IMR-90 (cell line): Measurements from ENCODE around the gene USP24. TPM values are rescaled to one million over a fixed set of nuclear protein-coding genes. Genes with fewer than 3 reads are reported as not detected.

Experiments
- ATAC-seq: fragments of 200-7000 bp; cut with Tn5 transposase; 2 replicates; pipeline ENCODE4 v1.9.1; 2020; ENCODE audit warnings: low read depth, mild to moderate bottlenecking, moderate library complexity
- BruUV-seq: library from RNA; stranded (reverse); fragments of 400-500 nt; replicated peaks from 2 replicates; lab custom pipeline; 2021; lab: Mats Ljungman, UMichigan
- CTCF ChIA-PET: fragments of 300-600 bp; formaldehyde crosslinking; extraction: SDS; loops from one replicate; lab custom pipeline; 2021; ENCODE audit warnings: antibody characterized with exemption; lab: Yijun Ruan, JAX
- POLR2A ChIA-PET: fragments of 300-600 bp; sonication (Branson Sonifier 250); formaldehyde crosslinking; loops from one replicate; lab custom pipeline; 2022; ENCODE audit warnings: antibody characterized with exemption; ENCODE audit not compliant: unreplicated experiment; lab: Charles Lee
- DNase-seq: peaks from one replicate; pipeline ENCODE4 v3.0.0; 2013
- H2AFZ ChIP-seq: replicated peaks from 2 replicates; pipeline ENCODE3; 2013; ENCODE audit warnings: low read length, mild to moderate bottlenecking; ENCODE audit not compliant: poor library complexity
- H2AK5ac ChIP-seq: 2 replicates; pipeline ENCODE4 v1.6.1; 2013; ENCODE audit warnings: low read depth, low read length, inconsistent platforms
- H2AK9ac ChIP-seq: replicated peaks from 2 replicates; pipeline ENCODE3; 2013; ENCODE audit warnings: mild to moderate bottlenecking, low read depth, low read length, moderate library complexity; ENCODE audit not compliant: poor library complexity
- H2BK120ac ChIP-seq: 2 replicates; pipeline ENCODE4 v1.6.1; 2013; ENCODE audit warnings: low read depth, low read length, inconsistent platforms
- H2BK15ac ChIP-seq: 3 replicates; pipeline ENCODE4 v1.6.1; 2013; ENCODE audit warnings: low read depth, low read length, inconsistent platforms
- H2BK20ac ChIP-seq: 2 replicates; pipeline ENCODE4 v1.6.1; 2013; ENCODE audit warnings: low read depth, mild to moderate bottlenecking, inconsistent platforms, low read length, moderate library complexity
- H2BK5ac ChIP-seq: 2 replicates; pipeline ENCODE4 v1.6.1; 2013; ENCODE audit warnings: mild to moderate bottlenecking, low read depth, low read length, inconsistent platforms; ENCODE audit not compliant: poor library complexity, severe bottlenecking
- H3K14ac ChIP-seq: replicated peaks from 2 replicates; pipeline ENCODE4 v1.6.1; 2013; ENCODE audit warnings: low read depth, low read length, inconsistent platforms
- H3K18ac ChIP-seq: 2 replicates; pipeline ENCODE4 v1.6.1; 2013; ENCODE audit warnings: low read depth, low read length, control low read depth
- H3K23ac ChIP-seq: 2 replicates; pipeline ENCODE4 v1.6.1; 2013; ENCODE audit warnings: low read depth, low read length, inconsistent platforms
- H3K27ac ChIP-seq: 2 replicates; pipeline ENCODE4 v1.5.1; 2013; ENCODE audit warnings: mild to moderate bottlenecking, control low read depth, low read length; ENCODE audit not compliant: insufficient read depth
- H3K27me3 ChIP-seq: 2 replicates; pipeline ENCODE4 v1.6.1; 2013; ENCODE audit warnings: low read length; ENCODE audit not compliant: control insufficient read depth, insufficient read depth
- H3K36me3 ChIP-seq: 2 replicates; pipeline ENCODE4 v1.6.1; 2013; ENCODE audit warnings: low read length, mixed read lengths; ENCODE audit not compliant: control insufficient read depth, insufficient read depth
- H3K4ac ChIP-seq: 2 replicates; pipeline ENCODE4 v1.6.1; 2013; ENCODE audit warnings: low read depth, low read length, inconsistent platforms
- H3K4me1 ChIP-seq: 2 replicates; pipeline ENCODE4 v1.6.1; 2013; ENCODE audit warnings: low read length, mixed read lengths; ENCODE audit not compliant: control insufficient read depth, insufficient read depth
- H3K4me2 ChIP-seq: 2 replicates; pipeline ENCODE4 v1.6.1; 2013; ENCODE audit warnings: low read depth, mild to moderate bottlenecking, control low read depth, low read length, moderate library complexity
- H3K4me3 ChIP-seq: 2 replicates; pipeline ENCODE4 v1.5.1; 2013; ENCODE audit warnings: low read depth, mild to moderate bottlenecking, control low read depth, low read length, moderate library complexity; ENCODE audit not compliant: insufficient read depth
- H3K56ac ChIP-seq: 2 replicates; pipeline ENCODE4 v1.6.1; 2013; ENCODE audit warnings: low read length, inconsistent platforms; ENCODE audit not compliant: insufficient read depth; ENCODE audit errors: extremely low read depth
- H3K79me1 ChIP-seq, 2 experiments: 2 replicates each; pipeline ENCODE4 v1.6.1; 2013; ENCODE audit warnings: low read length in 2 of 2, inconsistent platforms in 1 of 2, low read depth in 1 of 2
- H3K9ac ChIP-seq: 2 replicates; pipeline ENCODE4 v1.6.1; 2013; ENCODE audit warnings: low read depth, low read length, control low read depth
- H3K9me1 ChIP-seq: 2 replicates; pipeline ENCODE4 v1.6.1; 2013; ENCODE audit warnings: low read length, inconsistent platforms; ENCODE audit not compliant: insufficient read depth
- H3K9me3 ChIP-seq: 2 replicates; pipeline ENCODE4 v1.6.1; 2013; ENCODE audit warnings: low read length; ENCODE audit not compliant: control insufficient read depth, insufficient read depth
- H4K20me1 ChIP-seq: 2 replicates; pipeline ENCODE4 v1.6.1; 2013; ENCODE audit warnings: low read length, inconsistent platforms; ENCODE audit not compliant: insufficient read depth
- H4K5ac ChIP-seq: 2 replicates; pipeline ENCODE4 v1.6.1; 2013; ENCODE audit warnings: mild to moderate bottlenecking, low read depth, low read length, control low read depth
- H4K8ac ChIP-seq, 2 experiments: 2 replicates each; pipeline ENCODE4 v1.6.1; 2013; ENCODE audit warnings: low read depth in 2 of 2, low read length in 2 of 2, control low read depth in 1 of 2, inconsistent platforms in 1 of 2
- H4K91ac ChIP-seq: 2 replicates; pipeline ENCODE4 v1.6.1; 2013; ENCODE audit warnings: low read depth, low read length, inconsistent platforms; ENCODE audit not compliant: insufficient read depth
- CEBPB ChIP-seq: IDR thresholded peaks from 2 replicates; pipeline ENCODE4 v1.6.1; 2012; ENCODE audit warnings: low read depth, low read length, improper control_type of control experiment
- MAZ ChIP-seq: IDR thresholded peaks from 2 replicates; pipeline ENCODE4 v1.6.1; 2012; ENCODE audit warnings: low read depth, mild to moderate bottlenecking, low read length, improper control_type of control experiment, moderate library complexity, borderline replicate concordance
- RCOR1 ChIP-seq: IDR thresholded peaks from 2 replicates; pipeline ENCODE4 v1.6.1; 2012; ENCODE audit warnings: mild to moderate bottlenecking, low read length, improper control_type of control experiment; ENCODE audit not compliant: insufficient replicate concordance
- SMC3 ChIP-seq: fragments of 150-350 bp; IDR thresholded peaks from 2 replicates; pipeline ENCODE4 v1.6.1; 2016; ENCODE audit warnings: low read depth, mild to moderate bottlenecking, antibody characterized with exemption, low read length, moderate library complexity
- WGBS, 2 experiments: methylation state at CpG; one replicate each; pipeline versions ENCODE4 v1.1.5 to v1.1.7; 2013; ENCODE audit warnings: missing lambda C conversion rate in 2 of 2; ENCODE audit not compliant: insufficient read length in 1 of 2; ENCODE audit errors: extremely low coverage in 2 of 2; 5-methylcytosine and 5-hydroxymethylcytosine counted together
- dilution Hi-C: fragments of 300-500 bp; cut with HindIII; formaldehyde crosslinking; loops from one replicate; pipeline ENCODE4 v1.14.3; 2018; ENCODE audit warnings: low sequenced_read_pairs; ENCODE audit not compliant: unreplicated experiment
- in situ Hi-C: fragments of 300-500 bp; cut with MboI; formaldehyde crosslinking; loops from 3 replicates; pipeline ENCODE4 v1.14.3; 2019; ENCODE audit warnings: low sequenced_read_pairs, inconsistent platforms, mixed read lengths
- intact Hi-C: fragments of 100-400 bp; cut with micrococcal nuclease; formaldehyde crosslinking; loops from 2 replicates; pipeline ENCODE4 v1.10.0; 2022
- polyA plus RNA-seq, 3 experiments: library from polyadenylated mRNA; depleted of rRNA; stranded (reverse); fragments of >200 nt; gene quantifications; 2 replicates each; pipeline ENCODE4 v1.2.3, GENCODE V29; 2012; ENCODE audit warnings: low replicate concordance in 1 of 3
- total RNA-seq: library from RNA; depleted of rRNA; stranded (reverse); fragments of >200 nt; gene quantifications from 2 replicates; pipeline ENCODE4 v1.2.3, GENCODE V29; 2012
- TF ChIP-seq, protein P1 (sequence below): fragments of 150-350 bp; IDR thresholded peaks from 2 replicates; pipeline ENCODE4 v1.6.1; 2016; ENCODE audit warnings: low read depth, mild to moderate bottlenecking, low read length, moderate library complexity, borderline replicate concordance

USP24 gene
- total and polyA plus RNA-seq, 2 of the 4 experiments (the other 2 are of a cell fraction) = 8.4 to 36.7 TPM

DNA sequence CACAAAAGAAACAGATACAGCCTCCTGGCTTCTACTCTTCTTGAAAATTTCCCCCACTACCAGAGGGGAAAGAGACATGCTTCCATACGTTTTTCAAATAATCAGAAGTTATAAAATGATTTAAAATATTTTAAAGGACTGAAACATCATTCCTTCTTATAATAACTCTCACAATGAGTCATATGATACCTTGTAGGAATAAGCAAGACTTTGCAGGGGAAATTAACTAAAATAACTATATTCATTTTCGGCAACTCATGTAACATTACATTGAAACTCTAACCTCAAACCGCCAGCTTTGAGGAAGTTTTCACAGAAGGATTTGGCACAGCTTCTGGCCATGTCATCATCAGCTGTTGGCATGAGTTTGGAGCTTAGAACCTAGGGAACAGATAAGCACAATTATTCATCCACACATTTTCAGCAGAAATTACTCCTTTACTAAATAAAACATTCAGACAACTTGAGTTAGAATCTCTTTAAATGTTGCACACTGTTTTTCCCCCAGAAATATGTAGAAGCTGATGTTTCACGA is 85.9 kb downstream of the USP24 start:
- H3K27me3 ChIP-seq = no peaks in the 10 kb centered on the region
- H2BK20ac ChIP-seq = no peak overlapping the region
- peak overlapping the region; percentile 24 for H2BK5ac ChIP-seq
- ATAC-seq = no peak; the same call in none of the 2 replicates
- CTCF ChIA-PET = no interaction called here
- BruUV-seq = no TSS peak
- H4K8ac ChIP-seq = no peak overlapping the region
- H4K20me1 ChIP-seq = peaks cover 3% of the 10 kb centered on the region; the same call in 1 of the 2 replicates
- H3K4me2 ChIP-seq = peak overlapping the region; percentile 19; the same call in 1 of the 2 replicates
- TF ChIP-seq RCOR1 (no peak), MAZ (no peak), SMC3 (no peak), CEBPB (peak; percentile 35; the same call in 1 of the 2 replicates)
- TF ChIP-seq, protein P1, sequence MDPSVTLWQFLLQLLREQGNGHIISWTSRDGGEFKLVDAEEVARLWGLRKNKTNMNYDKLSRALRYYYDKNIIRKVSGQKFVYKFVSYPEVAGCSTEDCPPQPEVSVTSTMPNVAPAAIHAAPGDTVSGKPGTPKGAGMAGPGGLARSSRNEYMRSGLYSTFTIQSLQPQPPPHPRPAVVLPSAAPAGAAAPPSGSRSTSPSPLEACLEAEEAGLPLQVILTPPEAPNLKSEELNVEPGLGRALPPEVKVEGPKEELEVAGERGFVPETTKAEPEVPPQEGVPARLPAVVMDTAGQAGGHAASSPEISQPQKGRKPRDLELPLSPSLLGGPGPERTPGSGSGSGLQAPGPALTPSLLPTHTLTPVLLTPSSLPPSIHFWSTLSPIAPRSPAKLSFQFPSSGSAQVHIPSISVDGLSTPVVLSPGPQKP = no peak
- H3K4me1 ChIP-seq = peaks cover 10% of the 10 kb centered on the region
- peaks cover 28% of the 10 kb centered on the region for H3K36me3 ChIP-seq
- H3K23ac ChIP-seq = no peak overlapping the region
- no peak overlapping the region for H2AFZ ChIP-seq
- in situ Hi-C loops = no loop called here
- H2BK120ac ChIP-seq = 0 out of 2 replicates have a peak overlapping the region, but pooled peaks have one; percentile 35
- no peak overlapping the region for H3K9ac ChIP-seq
- dilution Hi-C loops = no loop called here
- H3K18ac ChIP-seq = no peak overlapping the region
- no peak overlapping the region for H2AK9ac ChIP-seq
- H4K5ac ChIP-seq = no peak overlapping the region
- no peak overlapping the region for H3K27ac ChIP-seq
- H3K4me3 ChIP-seq = no peak overlapping the region
- no peak overlapping the region for H3K14ac ChIP-seq
- POLR2A ChIA-PET = no interaction called here
- peaks cover 10% of the 10 kb centered on the region for H3K9me1 ChIP-seq
- no CpG with 5 or more reads among the region's 4 CpGs for WGBS, 2 experiments
- intact Hi-C loops = no loop called here
- no peak overlapping the region for H3K56ac ChIP-seq
- peaks cover 4 to 27% of the 10 kb centered on the region in 2 experiments for H3K79me1 ChIP-seq
- no peak overlapping the region for H2BK15ac ChIP-seq
- H2AK5ac ChIP-seq = no peak overlapping the region
- DNase-seq = peak; percentile 89
- no peak overlapping the region for H3K4ac ChIP-seq
- H3K9me3 ChIP-seq = no peaks in the 10 kb centered on the region
- H4K91ac ChIP-seq = no peak overlapping the region
